GM19468 (cell line): ENCODE results near the gene SSR4.
"Not testable (repeated sequence)": the region's sequence is repeated elsewhere in the genome, so short reads cannot be mapped to it uniquely, and the experiment has no call there.

Experiments
- ATAC-seq: cut with Tn5 transposase; IDR thresholded peaks from one replicate; pipeline ENCODE4 v1.9.1; 2021; ENCODE audit warnings: mild to moderate bottlenecking, moderate library complexity, moderate number of reproducible peaks; ENCODE audit not compliant: unreplicated experiment; ENCODE audit errors: extremely low read depth

SSR4 gene

DNA sequence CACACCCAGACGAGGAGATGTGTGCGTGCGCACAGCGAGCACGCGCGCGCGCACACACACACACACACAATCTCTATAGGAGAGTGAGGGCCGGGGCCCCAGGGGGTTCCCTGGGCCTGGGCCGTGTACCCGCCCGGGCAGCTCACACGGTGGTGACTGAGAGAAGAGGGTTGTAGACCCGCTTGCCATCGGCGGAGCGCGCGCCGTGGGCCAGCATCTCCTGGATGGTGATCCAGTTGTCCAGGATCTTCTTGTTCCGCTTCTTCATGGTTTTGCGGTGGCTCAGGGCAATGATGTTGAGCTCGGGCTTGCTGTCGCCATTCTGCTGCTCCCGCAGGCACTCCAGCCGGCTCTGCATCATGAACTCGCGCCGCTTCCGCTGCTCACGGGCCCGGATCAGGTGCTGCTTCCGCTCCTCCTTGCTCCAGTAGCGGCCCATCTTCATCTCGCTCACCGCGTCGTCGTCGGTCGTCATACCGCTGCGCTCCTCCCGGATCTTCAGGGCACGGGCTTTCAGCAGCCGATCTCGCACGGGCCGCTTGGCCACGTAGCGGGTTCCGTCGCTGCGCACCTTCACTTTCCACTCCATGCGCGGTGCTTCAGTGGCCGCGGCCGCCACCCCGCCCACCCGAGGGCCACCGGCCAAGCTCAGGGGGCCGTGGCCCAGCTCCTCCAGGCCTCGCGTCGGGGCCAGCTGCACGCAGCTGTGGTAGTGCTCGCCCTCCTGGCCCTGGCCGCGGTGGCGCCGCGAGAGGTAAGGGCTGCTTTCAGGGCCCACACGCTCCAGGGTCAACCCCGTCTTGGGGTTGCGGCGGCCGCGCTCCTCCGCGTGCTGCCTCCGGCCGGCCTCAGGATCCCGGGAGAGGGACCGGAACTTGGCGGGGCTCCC, 9.0 kb downstream of the SSR4 start:
- no peak for ATAC-seq

- ATAC-seq = no peak
Measured at GRCh38 chrX:153804100-153804595, 9.7 kb downstream of the SSR4 start.

GRCh38 chrX:153804621-153805020, 10.2 kb downstream of the SSR4 start:
- no peak for ATAC-seq

DNA sequence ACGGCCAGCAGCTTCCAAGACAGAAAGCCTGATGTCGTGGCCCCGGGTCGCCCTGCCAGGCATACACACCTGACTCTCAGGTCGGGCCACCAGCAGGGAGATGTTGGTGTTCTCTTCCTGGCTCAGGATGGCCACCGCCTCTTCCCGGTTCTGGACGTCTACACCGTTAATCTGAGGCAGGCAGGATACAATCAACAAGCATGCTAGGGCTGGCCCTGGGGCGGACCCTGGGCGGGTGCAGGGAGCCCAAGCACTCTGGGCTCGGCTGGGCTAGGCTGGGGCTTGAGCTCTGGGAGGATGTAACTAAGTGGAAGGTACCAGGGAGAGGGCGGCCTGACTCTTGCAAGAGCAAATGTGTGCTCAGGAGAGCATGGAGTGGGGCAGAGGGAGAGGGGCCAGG, 11.0 kb downstream of the SSR4 start:
- no peak for ATAC-seq

- no peak for ATAC-seq
Measured at GRCh38 chrX:153806999-153807575, 12.6 kb downstream of the SSR4 start.

DNA sequence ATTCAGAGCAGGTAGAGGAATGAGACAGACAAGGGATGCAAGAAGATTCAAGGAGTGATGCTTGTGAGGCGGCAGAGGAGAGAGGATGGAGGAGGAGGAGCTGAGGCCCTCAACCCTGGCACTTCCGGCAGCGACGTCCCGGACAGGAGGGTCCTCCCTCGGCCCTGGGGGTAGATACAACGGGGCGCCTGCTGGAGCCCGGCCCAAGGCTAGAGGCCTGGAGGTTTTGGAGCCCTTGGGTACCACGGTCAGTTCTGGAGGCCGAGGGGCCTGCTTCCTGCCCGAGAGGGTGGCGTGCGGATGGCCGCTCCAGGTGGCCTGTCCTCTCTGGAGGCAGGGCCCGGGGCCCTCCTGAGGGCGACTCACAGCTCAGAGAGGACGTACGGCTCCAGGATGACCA, 13.5 kb downstream of the SSR4 start:
- no peak for ATAC-seq

GRCh38 chrX:153812220-153812619, 17.8 kb downstream of the SSR4 start:
- ATAC-seq = no peak

GRCh38 chrX:153813161-153813560, 18.7 kb downstream of the SSR4 start:
- ATAC-seq = no peak

DNA sequence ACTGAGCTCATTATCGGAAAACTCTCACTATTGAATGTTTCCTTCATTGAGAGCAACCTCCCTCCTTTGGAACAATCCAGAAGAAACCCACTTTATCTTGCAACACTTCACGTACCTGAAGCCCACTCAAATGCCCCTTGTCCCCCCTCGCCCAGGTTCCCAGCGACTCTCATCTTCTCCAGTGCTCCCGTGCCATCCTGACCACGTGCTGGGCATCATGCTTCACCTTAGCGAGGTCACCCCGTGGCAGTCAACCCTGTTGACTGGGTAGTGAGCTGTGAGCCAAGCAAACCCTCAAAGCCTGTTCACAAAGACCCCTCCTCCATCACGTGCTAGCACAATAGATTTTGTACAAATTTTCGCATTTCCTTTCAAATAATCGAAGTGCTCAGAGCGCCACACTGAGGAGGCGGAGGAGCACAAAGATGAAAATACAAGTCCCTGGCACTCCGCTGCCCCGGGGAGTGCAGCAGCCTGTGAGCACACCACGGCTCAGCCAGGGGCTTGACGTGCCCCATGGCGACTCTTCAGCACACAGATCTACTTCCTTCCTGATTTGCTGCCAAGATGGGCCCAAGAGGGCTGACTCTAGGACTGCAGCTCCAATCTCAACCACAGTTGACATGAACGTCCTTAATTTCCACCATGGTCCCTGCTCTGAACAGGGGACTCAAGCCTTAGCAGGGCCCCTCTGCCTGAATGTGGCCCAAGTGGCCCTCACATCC, 20.3 kb downstream of the SSR4 start:
- ATAC-seq = no peak

GRCh38 chrX:153816831-153817690, 22.6 kb downstream of the SSR4 start:
- ATAC-seq = no peak

DNA sequence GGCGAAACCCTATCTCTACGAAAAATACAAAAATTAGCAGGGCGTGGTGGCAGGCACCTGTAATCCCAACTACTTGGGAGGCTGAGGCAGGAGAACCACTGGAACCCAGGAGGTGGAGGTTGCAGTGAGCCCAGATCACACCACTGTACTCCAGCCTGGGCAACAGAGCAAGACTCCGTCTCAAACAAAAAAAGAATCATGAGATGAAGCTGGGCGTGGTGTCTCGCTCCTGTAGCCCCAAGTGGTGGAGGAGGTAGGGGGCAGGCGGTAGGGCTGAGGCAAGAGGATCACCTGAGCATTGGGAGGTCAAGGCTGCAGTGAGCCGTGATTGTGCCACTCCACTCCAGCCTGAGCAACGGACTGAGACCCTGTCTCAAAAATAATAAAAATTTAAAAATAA, 23.6 kb downstream of the SSR4 start:
- not testable (repeated sequence) for ATAC-seq

DNA sequence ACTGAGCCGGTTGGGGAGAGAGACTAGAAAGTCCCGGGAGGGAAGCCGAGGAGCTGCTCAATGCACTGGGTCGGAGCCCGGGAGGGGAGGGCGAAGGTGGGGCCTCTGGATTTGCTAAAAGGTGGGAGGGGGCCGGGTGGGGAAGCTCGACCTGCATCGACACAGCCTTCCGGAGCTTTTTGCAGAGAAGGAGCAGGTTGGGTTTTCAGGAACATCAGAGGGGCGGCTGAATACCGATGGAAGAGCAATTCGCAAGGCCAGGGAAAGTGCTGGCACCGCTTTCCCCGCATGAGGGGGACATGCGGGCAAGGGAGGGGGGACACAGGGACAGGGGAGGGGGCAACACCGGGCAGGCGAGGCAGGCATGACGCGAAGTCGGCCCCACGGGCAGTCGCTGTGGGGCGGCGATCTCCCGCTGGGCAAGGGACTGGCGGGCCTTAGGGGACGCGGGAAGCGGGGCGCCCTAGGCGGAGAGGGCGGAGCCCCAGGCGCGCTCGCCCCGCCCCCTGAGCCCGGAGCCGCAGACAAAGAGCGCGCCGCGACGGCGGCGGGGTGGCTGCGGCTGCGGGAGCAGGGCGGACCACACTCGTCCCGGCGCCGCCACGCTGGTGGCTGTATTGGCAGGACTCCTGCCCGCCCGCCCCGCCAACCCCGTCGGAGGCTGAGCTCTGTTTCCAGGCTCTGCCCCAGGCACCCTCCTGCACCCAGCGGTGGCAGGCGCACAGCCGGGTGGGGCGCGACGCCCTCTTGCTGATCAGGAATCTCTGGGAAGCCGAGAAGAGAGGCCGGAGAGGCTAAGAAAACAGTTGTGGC, 24.3 kb downstream of the SSR4 start:
- no peak for ATAC-seq

GRCh38 chrX:153819384-153820040, 25.0 kb downstream of the SSR4 start:
- no peak for ATAC-seq

DNA sequence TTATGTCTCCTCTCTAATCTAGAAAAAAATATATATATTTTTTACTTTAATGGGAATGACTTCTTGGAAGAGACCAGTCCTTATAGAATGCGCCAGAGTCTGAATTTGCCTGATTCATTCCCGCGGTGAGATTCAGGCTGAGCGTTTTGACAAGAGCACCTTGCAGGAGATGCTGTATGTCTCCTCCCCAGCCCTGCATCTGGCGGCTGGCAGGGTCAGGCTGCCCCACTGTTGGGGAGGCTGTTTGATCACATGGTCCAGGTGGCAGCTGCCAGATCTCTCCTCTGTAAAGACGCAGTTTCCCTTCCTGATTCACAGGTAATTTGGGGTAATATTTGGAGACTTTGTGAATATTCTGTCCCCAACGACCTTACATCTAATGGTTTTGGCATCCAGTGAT, 26.1 kb downstream of the SSR4 start:
- no peak for ATAC-seq

DNA sequence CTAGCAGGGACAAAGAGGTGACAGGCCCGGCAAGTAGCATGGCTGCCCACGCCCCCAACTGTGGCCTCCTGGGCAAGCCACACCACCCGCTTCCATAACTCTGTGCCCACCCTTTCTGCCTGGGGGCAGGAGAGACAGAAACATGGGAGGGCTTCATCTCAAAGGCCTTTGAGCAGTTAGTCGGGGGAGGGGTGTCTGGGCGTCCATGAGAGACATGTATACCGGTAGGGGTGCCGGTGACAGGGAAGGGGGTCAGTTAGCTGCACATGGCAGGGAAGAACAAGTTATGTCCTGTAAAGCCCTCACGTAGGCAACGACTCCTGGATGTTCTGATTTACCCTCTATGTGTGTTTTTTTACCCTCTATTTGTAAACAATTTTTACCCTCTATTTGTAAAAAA, 26.6 kb downstream of the SSR4 start:
- ATAC-seq = no peak

- no peak for ATAC-seq
Measured at GRCh38 chrX:153824348-153824747, 29.9 kb downstream of the SSR4 start.

DNA sequence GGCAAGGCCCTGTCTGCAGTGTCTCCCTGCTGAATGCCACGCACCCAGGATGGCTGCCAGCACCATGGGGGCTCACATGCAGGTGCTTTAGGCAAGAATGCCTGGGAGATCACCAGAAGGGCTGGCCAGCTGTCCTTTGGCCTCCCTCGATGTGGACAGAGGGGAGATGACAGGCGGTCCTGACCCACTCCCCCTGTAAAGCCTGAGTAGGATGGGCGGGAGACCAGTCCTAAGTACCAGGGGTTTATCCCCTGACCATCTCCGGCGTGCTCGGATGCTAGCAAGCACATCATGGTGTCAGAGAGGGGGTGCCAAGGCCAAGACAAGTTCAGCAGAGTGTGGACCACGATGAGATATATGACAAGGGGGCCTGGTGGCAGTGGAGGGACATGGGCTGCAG, 30.6 kb downstream of the SSR4 start:
- no peak for ATAC-seq

DNA sequence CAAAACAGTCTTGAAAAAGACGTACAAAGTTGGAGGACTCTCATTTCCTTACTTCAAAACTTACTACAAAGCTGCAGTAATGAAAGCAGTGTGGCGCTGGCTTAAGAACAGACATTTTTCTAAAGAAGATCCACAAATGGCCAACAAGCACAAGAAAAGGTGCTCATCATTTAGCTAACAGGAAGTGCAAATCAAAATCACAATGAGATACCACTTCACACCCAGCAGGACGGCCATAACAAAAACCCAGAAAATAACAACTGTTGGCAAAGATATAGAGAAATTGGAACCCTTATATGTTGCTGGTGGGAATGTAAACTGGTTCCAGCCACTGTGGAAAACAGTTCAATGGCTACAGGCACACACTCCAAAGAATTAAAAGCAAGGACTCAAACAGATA, 32.5 kb downstream of the SSR4 start:
- no peak for ATAC-seq

DNA sequence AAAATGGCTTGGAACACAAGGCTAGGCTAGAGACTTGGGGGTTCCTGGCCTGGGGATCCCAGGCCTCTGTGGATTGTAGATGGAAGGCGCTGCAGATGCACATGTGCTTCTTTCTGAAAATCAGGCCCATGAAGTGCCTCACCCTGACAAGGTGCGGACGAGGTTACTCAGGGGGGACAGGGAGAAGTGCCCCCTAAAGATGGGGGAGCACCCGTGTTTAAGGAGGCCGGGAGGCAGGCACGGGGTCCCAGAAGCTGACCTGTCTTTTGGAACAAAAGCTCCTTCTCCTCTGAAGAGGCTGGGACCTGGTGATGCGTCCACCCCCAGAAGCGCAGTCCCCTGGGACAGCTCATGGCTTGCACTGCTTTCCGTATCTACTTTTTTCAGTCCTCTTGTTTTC, 33.4 kb downstream of the SSR4 start:
- no peak for ATAC-seq
